Measurements from ENCODE around the gene PI16.

Gene PI16

GRCh38 chr6:36933102-36933501 is 21.4 kb upstream of the PI16 start:
- WGBS, 2 donors (ENCODE audit: extremely low coverage in 2 of 2, insufficient read length in 2 of 2, insufficient replicate concordance in 1 of 2) = no CpG with 5 or more reads among the region's 2 CpGs
- H3K4me3 ChIP-seq (ENCODE audit: low read length in 2 of 2) = no peak overlapping the region
- H2AK5ac ChIP-seq (ENCODE audit: low read depth, low read length) = no peak overlapping the region
- H3K4me2 ChIP-seq (ENCODE audit: insufficient read depth, low read length, poor library complexity, severe bottlenecking) = no peak overlapping the region
- no peak overlapping the region for H3K4ac ChIP-seq (ENCODE audit: low read length)
- peaks cover 0 to 7% (median 0%) of the 10 kb centered on the region in 3 experiments for H3K27me3 ChIP-seq (ENCODE audit: control insufficient read depth in 3 of 3, insufficient read depth in 3 of 3, low read depth in 1 of 3, low read length in 3 of 3)
- no peaks in the 10 kb centered on the region for H3K79me1 ChIP-seq (ENCODE audit: low read depth, low read length)
- H3K4me1 ChIP-seq (ENCODE audit: control insufficient read depth in 2 of 2, insufficient read depth in 1 of 2, low read depth in 1 of 2, low read length in 2 of 2) = peaks cover 2 to 4% of the 10 kb centered on the region in 2 donors
- no peak for DNase-seq (ENCODE audit: low spot score)
- H3K9ac ChIP-seq (ENCODE audit: low read depth, low read length, poor library complexity) = no peak overlapping the region
- H2BK15ac ChIP-seq (ENCODE audit: low read length) = no peak overlapping the region
- H2AFZ ChIP-seq (ENCODE audit: low read length) = no peak overlapping the region
- no peaks in the 10 kb centered on the region for H3K9me3 ChIP-seq (replicated peaks in 1 of 2; ENCODE audit: control insufficient read depth in 2 of 2, insufficient read depth in 1 of 2, low read depth in 1 of 2, low read length in 2 of 2)
- H3K14ac ChIP-seq (ENCODE audit: low read length) = no peak overlapping the region
- H3K36me3 ChIP-seq (replicated peaks in 1 of 2; ENCODE audit: control insufficient read depth in 2 of 2, insufficient read depth in 2 of 2, low read length in 2 of 2) = no peaks in the 10 kb centered on the region
- H3K27ac ChIP-seq (replicated peaks; ENCODE audit: low read length) = no peak overlapping the region
- no peak overlapping the region for H4K91ac ChIP-seq (ENCODE audit: low read depth, low read length, poor library complexity)
- no peak overlapping the region for H4K8ac ChIP-seq (ENCODE audit: low read depth, low read length)
- H3K23ac ChIP-seq (ENCODE audit: low read depth, low read length, poor library complexity) = no peak overlapping the region
- H3K18ac ChIP-seq (ENCODE audit: low read length) = no peak overlapping the region
- no peak overlapping the region for H2BK12ac ChIP-seq (ENCODE audit: low read length)
- no peak overlapping the region for H2BK5ac ChIP-seq (ENCODE audit: low read length)
- no peak overlapping the region for H2BK120ac ChIP-seq (ENCODE audit: low read depth, low read length)

GRCh38 chr6:36933519-36933918 is 21.0 kb upstream of the PI16 start:
- H3K27ac ChIP-seq (replicated peaks; ENCODE audit: low read length) = no peak overlapping the region
- no peaks in the 10 kb centered on the region for H3K9me3 ChIP-seq (replicated peaks in 1 of 2; ENCODE audit: control insufficient read depth in 2 of 2, insufficient read depth in 1 of 2, low read depth in 1 of 2, low read length in 2 of 2)
- H2AFZ ChIP-seq (ENCODE audit: low read length) = no peak overlapping the region
- DNase-seq (ENCODE audit: low spot score) = no peak
- no peak overlapping the region for H3K18ac ChIP-seq (ENCODE audit: low read length)
- no peak overlapping the region for H3K4ac ChIP-seq (ENCODE audit: low read length)
- H3K79me1 ChIP-seq (ENCODE audit: low read depth, low read length) = no peaks in the 10 kb centered on the region
- no peak overlapping the region for H3K9ac ChIP-seq (ENCODE audit: low read depth, low read length, poor library complexity)
- H4K8ac ChIP-seq (ENCODE audit: low read depth, low read length) = no peak overlapping the region
- no peak overlapping the region for H2BK120ac ChIP-seq (ENCODE audit: low read depth, low read length)
- H2AK5ac ChIP-seq (ENCODE audit: low read depth, low read length) = no peak overlapping the region
- no peaks in the 10 kb centered on the region for H3K36me3 ChIP-seq (replicated peaks in 1 of 2; ENCODE audit: control insufficient read depth in 2 of 2, insufficient read depth in 2 of 2, low read length in 2 of 2)
- peaks cover 2 to 4% of the 10 kb centered on the region in 2 donors for H3K4me1 ChIP-seq (ENCODE audit: control insufficient read depth in 2 of 2, insufficient read depth in 1 of 2, low read depth in 1 of 2, low read length in 2 of 2)
- H2BK5ac ChIP-seq (ENCODE audit: low read length) = no peak overlapping the region
- no CpG with 5 or more reads among the region's 4 CpGs for WGBS, 2 donors (ENCODE audit: extremely low coverage in 2 of 2, insufficient read length in 2 of 2, insufficient replicate concordance in 1 of 2)
- no peak overlapping the region for H3K23ac ChIP-seq (ENCODE audit: low read depth, low read length, poor library complexity)
- H3K27me3 ChIP-seq (ENCODE audit: control insufficient read depth in 3 of 3, insufficient read depth in 3 of 3, low read depth in 1 of 3, low read length in 3 of 3) = peaks cover 0 to 7% (median 0%) of the 10 kb centered on the region in 3 experiments
- no peak overlapping the region for H3K14ac ChIP-seq (ENCODE audit: low read length)
- H2BK15ac ChIP-seq (ENCODE audit: low read length) = no peak overlapping the region
- H3K4me3 ChIP-seq (ENCODE audit: low read length in 2 of 2) = no peak overlapping the region
- no peak overlapping the region for H3K4me2 ChIP-seq (ENCODE audit: insufficient read depth, low read length, poor library complexity, severe bottlenecking)
- no peak overlapping the region for H4K91ac ChIP-seq (ENCODE audit: low read depth, low read length, poor library complexity)
- no peak overlapping the region for H2BK12ac ChIP-seq (ENCODE audit: low read length)

GRCh38 chr6:36934901-36935300 is 19.6 kb upstream of the PI16 start:
- Histone ChIP-seq H3K18ac (ENCODE audit: low read length) (no peak overlapping the region), H2AFZ (ENCODE audit: low read length) (no peak overlapping the region), H3K79me1 (ENCODE audit: low read depth, low read length) (no peaks in the 10 kb centered on the region), H2BK120ac (ENCODE audit: low read depth, low read length) (no peak overlapping the region), H3K14ac (ENCODE audit: low read length) (no peak overlapping the region), H3K9me3 (replicated peaks in 1 of 2; ENCODE audit: control insufficient read depth in 2 of 2, insufficient read depth in 1 of 2, low read depth in 1 of 2, low read length in 2 of 2) (peaks cover 0 to 1% of the 10 kb centered on the region in 2 donors), H3K4ac (ENCODE audit: low read length) (no peak overlapping the region), H3K27ac (replicated peaks; ENCODE audit: low read length) (no peak overlapping the region), H3K4me2 (ENCODE audit: insufficient read depth, low read length, poor library complexity, severe bottlenecking) (no peak overlapping the region), H2BK15ac (ENCODE audit: low read length) (no peak overlapping the region), H3K23ac (ENCODE audit: low read depth, low read length, poor library complexity) (no peak overlapping the region), H2BK5ac (ENCODE audit: low read length) (no peak overlapping the region), H4K8ac (ENCODE audit: low read depth, low read length) (no peak overlapping the region), H3K36me3 (replicated peaks in 1 of 2; ENCODE audit: control insufficient read depth in 2 of 2, insufficient read depth in 2 of 2, low read length in 2 of 2) (no peaks in the 10 kb centered on the region), H3K9ac (ENCODE audit: low read depth, low read length, poor library complexity) (no peak overlapping the region), H2BK12ac (ENCODE audit: low read length) (no peak overlapping the region), H4K91ac (ENCODE audit: low read depth, low read length, poor library complexity) (no peak overlapping the region), H2AK5ac (ENCODE audit: low read depth, low read length) (no peak overlapping the region), H3K4me3 (ENCODE audit: low read length in 2 of 2) (no peak overlapping the region), H3K27me3 (ENCODE audit: control insufficient read depth in 3 of 3, insufficient read depth in 3 of 3, low read depth in 1 of 3, low read length in 3 of 3) (peaks cover 0 to 7% (median 0%) of the 10 kb centered on the region in 3 experiments), H3K4me1 (ENCODE audit: control insufficient read depth in 2 of 2, insufficient read depth in 1 of 2, low read depth in 1 of 2, low read length in 2 of 2) (peaks cover 0 to 3% of the 10 kb centered on the region in 2 donors)
- DNase-seq (ENCODE audit: low spot score) = no peak
- no CpG with 5 or more reads among the region's 7 CpGs for WGBS, 2 donors (ENCODE audit: extremely low coverage in 2 of 2, insufficient read length in 2 of 2, insufficient replicate concordance in 1 of 2)

- Histone ChIP-seq H3K4ac (ENCODE audit: low read length) (no peak overlapping the region), H4K8ac (ENCODE audit: low read depth, low read length) (no peak overlapping the region), H3K9me3 (replicated peaks in 1 of 2; ENCODE audit: control insufficient read depth in 2 of 2, insufficient read depth in 1 of 2, low read depth in 1 of 2, low read length in 2 of 2) (peaks cover 0 to 6% of the 10 kb centered on the region in 2 donors), H3K36me3 (replicated peaks in 1 of 2; ENCODE audit: control insufficient read depth in 2 of 2, insufficient read depth in 2 of 2, low read length in 2 of 2) (no peaks in the 10 kb centered on the region), H2AK5ac (ENCODE audit: low read depth, low read length) (no peak overlapping the region), H3K4me2 (ENCODE audit: insufficient read depth, low read length, poor library complexity, severe bottlenecking) (no peak overlapping the region), H3K14ac (ENCODE audit: low read length) (no peak overlapping the region), H3K27ac (replicated peaks; ENCODE audit: low read length) (no peak overlapping the region), H3K4me3 (ENCODE audit: low read length in 2 of 2) (no peak overlapping the region), H2AFZ (ENCODE audit: low read length) (peak overlapping the region; percentile 42), H2BK120ac (ENCODE audit: low read depth, low read length) (no peak overlapping the region), H4K91ac (ENCODE audit: low read depth, low read length, poor library complexity) (no peak overlapping the region), H3K18ac (ENCODE audit: low read length) (no peak overlapping the region), H3K79me1 (ENCODE audit: low read depth, low read length) (no peaks in the 10 kb centered on the region), H3K9ac (ENCODE audit: low read depth, low read length, poor library complexity) (no peak overlapping the region), H3K27me3 (ENCODE audit: control insufficient read depth in 3 of 3, insufficient read depth in 3 of 3, low read depth in 1 of 3, low read length in 3 of 3) (peaks cover 0 to 7% (median 0%) of the 10 kb centered on the region in 3 experiments), H2BK5ac (ENCODE audit: low read length) (no peak overlapping the region), H3K4me1 (ENCODE audit: control insufficient read depth in 2 of 2, insufficient read depth in 1 of 2, low read depth in 1 of 2, low read length in 2 of 2) (peaks cover 0 to 3% of the 10 kb centered on the region in 2 donors), H2BK12ac (ENCODE audit: low read length) (no peak overlapping the region), H3K23ac (ENCODE audit: low read depth, low read length, poor library complexity) (no peak overlapping the region), H2BK15ac (ENCODE audit: low read length) (no peak overlapping the region)
- WGBS, 2 donors (ENCODE audit: extremely low coverage in 2 of 2, insufficient read length in 2 of 2, insufficient replicate concordance in 1 of 2) = no CpG with 5 or more reads among the region's 5 CpGs
- DNase-seq (ENCODE audit: low spot score) = no peak
Measured at GRCh38 chr6:36936824-36937223, 17.7 kb upstream of the PI16 start.

Data from neuronal stem cell (in vitro differentiated cells).